Cardiac fibroblast (primary cell): Measurements from ENCODE around the gene LRBA.

Source experiments
- DNase-seq, 2 donors: peaks; one replicate each; pipeline versions ENCODE4 v3.0.0 to v3.0.0-alpha.2; 2010; ENCODE audit warnings: low read depth in 2 of 2
- H3K4me3 ChIP-seq, 2 donors: replicated peaks in 1 of 2; 1 replicate in 1 of 2; 2 replicates in 1 of 2; pipeline ENCODE4 v1.5.1; 2011; ENCODE audit warnings: low read depth in 2 of 2, low read length in 2 of 2, mild to moderate bottlenecking in 2 of 2, moderate library complexity in 1 of 2
- TF ChIP-seq, protein P1 (sequence below): IDR thresholded peaks from one replicate; pipeline ENCODE4 v1.5.1; 2011; ENCODE audit warnings: low read depth, mild to moderate bottlenecking, low read length, inconsistent platforms

Gene LRBA

GRCh38 chr4:150852216-150852615 is 162.9 kb downstream of the LRBA start:
- TF ChIP-seq, protein P1, sequence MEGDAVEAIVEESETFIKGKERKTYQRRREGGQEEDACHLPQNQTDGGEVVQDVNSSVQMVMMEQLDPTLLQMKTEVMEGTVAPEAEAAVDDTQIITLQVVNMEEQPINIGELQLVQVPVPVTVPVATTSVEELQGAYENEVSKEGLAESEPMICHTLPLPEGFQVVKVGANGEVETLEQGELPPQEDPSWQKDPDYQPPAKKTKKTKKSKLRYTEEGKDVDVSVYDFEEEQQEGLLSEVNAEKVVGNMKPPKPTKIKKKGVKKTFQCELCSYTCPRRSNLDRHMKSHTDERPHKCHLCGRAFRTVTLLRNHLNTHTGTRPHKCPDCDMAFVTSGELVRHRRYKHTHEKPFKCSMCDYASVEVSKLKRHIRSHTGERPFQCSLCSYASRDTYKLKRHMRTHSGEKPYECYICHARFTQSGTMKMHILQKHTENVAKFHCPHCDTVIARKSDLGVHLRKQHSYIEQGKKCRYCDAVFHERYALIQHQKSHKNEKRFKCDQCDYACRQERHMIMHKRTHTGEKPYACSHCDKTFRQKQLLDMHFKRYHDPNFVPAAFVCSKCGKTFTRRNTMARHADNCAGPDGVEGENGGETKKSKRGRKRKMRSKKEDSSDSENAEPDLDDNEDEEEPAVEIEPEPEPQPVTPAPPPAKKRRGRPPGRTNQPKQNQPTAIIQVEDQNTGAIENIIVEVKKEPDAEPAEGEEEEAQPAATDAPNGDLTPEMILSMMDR: no peak
- DNase-seq: no peak
- no peak overlapping the region for H3K4me3 ChIP-seq

- peak in 1 of 2 donors; percentile 21 for DNase-seq
- H3K4me3 ChIP-seq: no peak overlapping the region
- TF ChIP-seq, protein P1: no peak
Measured at GRCh38 chr4:150849016-150849415, 166.1 kb downstream of the LRBA start.

DNA sequence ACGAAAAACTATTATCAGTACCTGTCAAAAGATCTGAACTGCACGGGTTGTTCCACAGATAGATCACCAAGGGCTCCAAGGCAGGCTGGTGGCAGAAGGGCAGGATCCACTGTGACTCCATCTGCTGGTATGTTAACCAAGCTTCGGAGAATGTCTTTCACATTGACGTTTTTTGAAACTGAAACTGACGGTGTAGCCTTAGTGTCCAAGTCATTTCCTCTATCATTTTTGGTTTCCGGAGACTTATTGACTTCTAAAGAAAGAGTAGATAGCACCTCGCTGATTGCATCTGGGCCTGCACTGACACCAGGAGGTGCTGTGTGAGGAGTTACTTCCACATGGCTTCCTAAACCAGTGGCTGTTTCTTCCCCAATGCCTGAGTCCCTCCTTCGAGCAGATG is 186.9 kb downstream of the LRBA start:
- TF ChIP-seq, protein P1: no peak
- no peak overlapping the region for H3K4me3 ChIP-seq
- no peak for DNase-seq

GRCh38 chr4:150827226-150827625 is 187.9 kb downstream of the LRBA start:
- TF ChIP-seq, protein P1: no peak
- no peak for DNase-seq
- H3K4me3 ChIP-seq: no peak overlapping the region

DNA sequence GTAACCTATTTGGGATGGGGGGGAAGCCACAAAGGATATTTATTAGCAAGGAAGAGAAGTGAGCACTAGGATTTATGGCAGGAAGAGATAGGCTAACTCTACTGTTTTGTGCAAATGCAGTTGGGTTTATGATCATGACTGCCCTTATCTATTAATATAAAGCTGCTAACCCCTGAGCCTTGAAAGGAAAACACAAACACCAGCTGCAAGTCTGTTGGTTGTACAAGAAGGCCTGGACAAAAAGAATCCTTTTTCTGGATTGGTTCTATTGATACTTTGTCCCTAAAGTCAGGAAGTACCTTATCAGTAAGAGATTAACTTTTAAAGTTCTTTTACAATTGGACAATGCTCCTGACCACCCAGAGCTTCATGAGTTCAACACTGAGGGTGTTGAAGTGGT is 188.8 kb downstream of the LRBA start:
- DNase-seq: peak in 1 of 2 donors; percentile 1
- TF ChIP-seq, protein P1: no peak
- H3K4me3 ChIP-seq: no peak overlapping the region

DNA sequence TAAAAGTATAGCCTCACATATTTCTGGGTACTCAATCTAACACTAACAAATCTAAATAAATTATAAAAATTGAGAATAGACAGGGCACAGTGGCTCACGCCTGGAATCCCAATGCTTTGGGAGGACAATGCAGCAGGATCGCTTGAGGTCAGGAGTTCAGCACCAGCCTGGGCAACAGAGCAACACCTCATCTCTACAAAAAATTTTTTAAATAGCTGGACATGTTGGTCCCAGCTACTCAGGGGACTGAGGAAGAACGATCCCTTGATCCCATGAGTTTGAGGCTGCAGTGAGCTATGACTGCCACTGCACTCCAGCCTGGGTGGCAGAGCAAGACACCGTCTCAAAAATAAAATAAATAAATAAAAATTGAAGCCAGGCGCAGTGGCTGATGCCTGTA is 192.7 kb downstream of the LRBA start:
- TF ChIP-seq, protein P1: no peak
- no peak for DNase-seq
- no peak overlapping the region for H3K4me3 ChIP-seq

DNA sequence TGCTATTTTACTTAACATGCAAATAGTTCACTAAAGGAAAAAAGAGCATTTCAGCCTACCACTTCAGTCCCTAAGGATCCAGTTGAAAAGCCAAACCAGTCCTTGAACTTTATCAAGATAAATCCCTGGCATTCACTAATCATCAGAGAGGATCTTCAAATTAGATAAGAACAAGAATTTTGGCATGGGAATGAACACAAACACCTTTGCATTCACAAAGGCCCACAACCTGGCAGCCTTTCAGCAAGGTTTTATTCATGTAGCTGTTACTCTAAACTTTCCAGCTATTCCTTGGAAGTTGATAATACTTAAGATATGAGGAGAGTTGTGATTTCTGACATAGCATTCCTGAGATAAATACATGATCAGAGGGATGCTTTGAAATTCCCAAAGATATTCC is 193.4 kb downstream of the LRBA start:
- DNase-seq: no peak
- TF ChIP-seq, protein P1: no peak

More for the DNA sequence above, 193.4 kb downstream of the LRBA start:
- H3K4me3 ChIP-seq: no peak overlapping the region
